ENCODE results near the gene PTTG1IP. TPM values are rescaled to one million over a fixed set of nuclear protein-coding genes. Genes with fewer than 3 reads are reported as not detected.

Gene PTTG1IP
- total RNA-seq, 1 donor = 245 TPM

DNA sequence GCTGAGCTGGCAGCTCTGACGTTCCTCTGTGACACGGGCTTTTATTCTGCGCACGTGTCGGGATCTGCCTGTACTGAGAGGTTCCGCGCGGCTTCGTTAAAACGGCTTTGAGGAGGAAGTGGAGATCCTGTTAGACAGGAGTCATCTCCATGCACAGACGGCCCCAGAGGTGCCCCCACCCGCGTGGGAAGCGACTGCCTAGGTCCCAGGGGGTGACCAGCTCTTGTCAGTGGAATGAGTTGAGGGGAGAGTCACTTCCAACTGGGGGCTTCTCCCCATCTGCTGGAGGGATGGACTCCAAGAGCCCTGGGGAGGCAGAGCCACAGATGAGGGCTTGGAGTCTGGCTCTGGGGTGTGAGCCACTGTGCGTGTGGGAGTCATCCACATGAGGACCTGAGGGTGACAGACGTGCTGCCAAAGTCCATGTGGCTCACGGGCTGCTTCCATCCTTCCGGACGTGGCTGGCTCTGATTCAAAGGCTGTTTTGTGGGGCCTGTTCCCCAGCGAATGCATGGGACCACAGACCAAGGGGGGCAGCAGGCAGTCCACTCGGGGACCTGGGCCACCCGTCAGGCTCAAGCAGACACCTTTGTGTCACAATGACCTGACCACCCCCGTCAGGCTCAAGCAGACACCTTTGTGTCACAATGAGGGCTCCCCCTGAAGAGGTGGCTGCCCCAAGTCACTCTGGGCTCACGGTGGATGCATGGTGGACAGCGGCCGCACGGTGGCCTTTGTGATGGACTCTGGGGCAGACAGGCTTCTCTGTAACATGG lies 26.8 kb downstream of the PTTG1IP start:
- DNase-seq (ENCODE audit: low read depth) = peak; percentile 68
- TF ChIP-seq, protein P1, sequence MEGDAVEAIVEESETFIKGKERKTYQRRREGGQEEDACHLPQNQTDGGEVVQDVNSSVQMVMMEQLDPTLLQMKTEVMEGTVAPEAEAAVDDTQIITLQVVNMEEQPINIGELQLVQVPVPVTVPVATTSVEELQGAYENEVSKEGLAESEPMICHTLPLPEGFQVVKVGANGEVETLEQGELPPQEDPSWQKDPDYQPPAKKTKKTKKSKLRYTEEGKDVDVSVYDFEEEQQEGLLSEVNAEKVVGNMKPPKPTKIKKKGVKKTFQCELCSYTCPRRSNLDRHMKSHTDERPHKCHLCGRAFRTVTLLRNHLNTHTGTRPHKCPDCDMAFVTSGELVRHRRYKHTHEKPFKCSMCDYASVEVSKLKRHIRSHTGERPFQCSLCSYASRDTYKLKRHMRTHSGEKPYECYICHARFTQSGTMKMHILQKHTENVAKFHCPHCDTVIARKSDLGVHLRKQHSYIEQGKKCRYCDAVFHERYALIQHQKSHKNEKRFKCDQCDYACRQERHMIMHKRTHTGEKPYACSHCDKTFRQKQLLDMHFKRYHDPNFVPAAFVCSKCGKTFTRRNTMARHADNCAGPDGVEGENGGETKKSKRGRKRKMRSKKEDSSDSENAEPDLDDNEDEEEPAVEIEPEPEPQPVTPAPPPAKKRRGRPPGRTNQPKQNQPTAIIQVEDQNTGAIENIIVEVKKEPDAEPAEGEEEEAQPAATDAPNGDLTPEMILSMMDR (IDR thresholded peaks at IDR 0.05; ENCODE audit: insufficient read depth, low read depth, low read length) = no peak
- H3K4me3 ChIP-seq (ENCODE audit: low read depth, low read length) = peak overlapping the region; percentile 51

DNA sequence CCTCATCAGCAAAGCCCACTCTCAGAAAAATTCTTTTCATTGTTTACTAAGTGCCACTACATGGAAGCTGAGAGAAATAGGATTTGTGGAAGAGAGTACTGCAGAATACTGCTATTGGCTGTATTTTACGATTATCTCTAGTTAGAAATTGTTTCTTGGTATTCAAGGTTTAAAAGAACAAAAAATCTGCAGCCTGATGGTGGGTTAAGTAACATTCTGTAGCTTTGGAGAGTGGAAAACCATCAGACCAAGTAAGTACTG lies 27.3 kb downstream of the PTTG1IP start:
- H3K4me3 ChIP-seq (ENCODE audit: low read depth, low read length) = peak overlapping the region; percentile 51
- DNase-seq (ENCODE audit: low read depth) = no peak
- TF ChIP-seq, protein P1 (IDR thresholded peaks at IDR 0.05; ENCODE audit: insufficient read depth, low read depth, low read length) = no peak

DNA sequence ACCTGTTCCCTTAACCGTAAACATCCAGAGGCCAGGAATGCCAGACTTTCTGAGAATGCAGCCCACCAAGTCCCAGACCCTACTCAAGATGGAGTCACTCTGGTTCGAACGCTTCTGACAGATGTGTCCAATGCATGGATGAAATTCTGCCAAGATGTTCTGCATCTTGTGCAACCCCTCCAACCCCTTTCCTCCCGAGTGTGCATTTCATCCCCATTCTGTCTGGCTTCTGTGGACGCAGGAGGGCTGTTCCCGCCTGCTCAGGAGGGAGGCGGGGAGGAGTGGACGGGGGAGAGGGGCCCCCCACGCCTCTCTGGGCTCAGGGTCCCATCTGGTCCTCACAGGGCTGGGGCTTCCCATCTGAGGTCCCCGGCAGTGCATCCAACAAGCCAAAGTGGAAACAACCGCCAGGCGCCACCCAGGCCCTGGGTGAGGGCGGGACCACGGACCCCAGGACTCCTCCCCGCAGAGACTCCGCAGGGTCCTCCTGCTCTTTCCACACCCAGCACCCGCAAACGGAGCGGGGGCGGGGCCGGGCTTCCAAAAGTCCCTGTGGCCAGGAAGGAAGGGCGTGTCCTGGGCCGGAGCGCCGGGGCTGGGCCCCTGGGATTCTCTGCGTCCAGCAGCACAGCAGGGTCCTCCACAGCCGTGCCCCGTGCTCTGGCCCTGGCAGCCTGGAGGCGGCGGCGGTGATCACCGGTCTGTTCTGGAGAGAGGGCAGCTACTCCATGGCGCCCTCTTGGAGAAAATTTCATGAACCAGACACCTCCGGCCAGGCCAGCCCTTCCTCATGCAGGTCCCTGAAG lies 27.9 kb downstream of the PTTG1IP start:
- TF ChIP-seq, protein P1 (IDR thresholded peaks at IDR 0.05; ENCODE audit: insufficient read depth, low read depth, low read length) = peak; percentile 49
- peak; percentile 82 for DNase-seq (ENCODE audit: low read depth)
- peak overlapping the region; percentile 51 for H3K4me3 ChIP-seq (ENCODE audit: low read depth, low read length)

DNA sequence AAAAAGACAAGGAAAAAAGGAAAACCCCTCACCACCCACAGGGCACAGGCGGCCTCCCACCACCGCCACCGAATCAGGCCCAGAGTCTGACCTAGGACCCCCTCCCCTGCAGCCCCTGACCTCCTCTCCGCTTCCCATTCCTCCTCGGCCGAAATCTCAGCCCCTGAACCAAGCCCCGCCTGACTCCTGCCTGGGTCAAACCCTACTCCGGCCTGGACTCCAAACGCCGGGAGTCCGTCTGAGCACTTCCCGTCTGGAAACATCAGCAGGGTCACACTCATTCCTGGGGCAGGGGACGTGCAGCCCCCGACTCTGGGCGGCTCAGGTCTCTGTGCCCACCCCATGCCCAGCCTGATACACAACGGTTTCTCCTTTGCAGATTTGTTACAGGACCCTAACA lies 29.2 kb downstream of the PTTG1IP start:
- DNase-seq (ENCODE audit: low read depth) = no peak
- H3K4me3 ChIP-seq (ENCODE audit: low read depth, low read length) = no peak overlapping the region
- TF ChIP-seq, protein P1 (IDR thresholded peaks at IDR 0.05; ENCODE audit: insufficient read depth, low read depth, low read length) = no peak

DNA sequence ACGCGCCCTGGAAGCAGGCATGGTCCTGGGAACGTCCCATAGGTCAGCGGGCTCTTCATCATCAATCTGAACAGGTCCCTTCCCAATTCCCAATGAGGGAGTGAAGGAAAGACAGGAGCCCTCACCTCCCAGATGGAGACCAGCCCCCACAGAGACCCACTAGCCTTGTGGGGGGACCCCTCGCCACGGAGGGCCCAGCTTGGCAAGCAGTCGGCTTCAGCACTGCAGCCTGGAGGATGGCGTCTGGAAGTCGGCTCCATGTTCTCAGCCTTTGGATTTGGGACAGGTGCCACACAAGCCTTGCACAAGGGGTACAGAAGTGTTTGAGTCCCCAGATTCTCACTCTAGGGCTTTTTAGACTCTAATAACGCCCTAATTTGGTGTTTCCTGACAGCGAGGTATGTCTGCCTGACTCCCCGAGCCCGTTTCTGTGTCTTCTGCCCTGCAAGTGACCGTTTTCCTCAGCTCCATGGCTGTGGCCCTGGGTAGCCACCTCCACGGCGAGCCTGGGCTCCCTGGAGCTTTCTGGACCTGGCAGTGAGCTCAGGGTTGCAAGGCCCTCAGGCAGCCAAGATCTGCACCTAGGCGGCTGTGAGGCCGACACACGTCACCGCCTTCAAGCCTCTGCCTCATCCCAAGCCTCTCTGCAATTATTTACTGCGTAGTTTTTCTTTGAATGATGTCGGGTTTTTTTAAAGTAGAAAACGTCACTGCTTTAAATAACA lies 30.6 kb downstream of the PTTG1IP start:
- no peak overlapping the region for H3K4me3 ChIP-seq (ENCODE audit: low read depth, low read length)
- DNase-seq (ENCODE audit: low read depth) = no peak
- TF ChIP-seq, protein P1 (IDR thresholded peaks at IDR 0.05; ENCODE audit: insufficient read depth, low read depth, low read length) = no peak

DNA sequence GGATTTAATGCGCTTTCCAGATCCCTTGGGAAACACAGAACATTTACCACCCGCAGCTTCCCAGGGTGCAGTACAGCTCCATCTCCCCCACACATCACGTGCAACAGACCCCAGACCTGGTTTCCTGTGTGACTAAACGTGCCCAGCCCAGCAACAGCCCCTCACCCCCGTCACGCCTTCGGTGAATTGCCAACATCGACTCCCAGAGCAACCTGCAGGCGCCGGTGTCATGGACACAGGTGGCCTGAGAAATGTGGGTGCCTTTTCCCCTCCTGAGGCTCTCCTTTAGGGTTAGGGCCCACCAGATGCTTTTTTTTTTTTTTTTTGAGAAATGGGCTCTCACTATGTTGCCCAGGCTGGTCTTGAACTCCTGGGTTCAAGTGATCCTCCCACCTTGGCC lies 31.4 kb downstream of the PTTG1IP start:
- TF ChIP-seq, protein P1 (IDR thresholded peaks at IDR 0.05; ENCODE audit: insufficient read depth, low read depth, low read length) = no peak
- no peak overlapping the region for H3K4me3 ChIP-seq (ENCODE audit: low read depth, low read length)
- no peak for DNase-seq (ENCODE audit: low read depth)
